CD4-positive, alpha-beta T cell treated with Interleukin-6 at 100 ng/mL for 8 hours (primary cell): ENCODE data around the gene USP35.
"Not testable (repeated sequence)": the region's sequence is repeated elsewhere in the genome, so short reads cannot be mapped to it uniquely, and the experiment has no call there.

ENCODE experiments used
- DNase-seq: peaks from one replicate; pipeline ENCODE4 v3.0.0-alpha.2; 2020; ENCODE audit warnings: mixed read lengths, low spot score

USP35 gene

DNA sequence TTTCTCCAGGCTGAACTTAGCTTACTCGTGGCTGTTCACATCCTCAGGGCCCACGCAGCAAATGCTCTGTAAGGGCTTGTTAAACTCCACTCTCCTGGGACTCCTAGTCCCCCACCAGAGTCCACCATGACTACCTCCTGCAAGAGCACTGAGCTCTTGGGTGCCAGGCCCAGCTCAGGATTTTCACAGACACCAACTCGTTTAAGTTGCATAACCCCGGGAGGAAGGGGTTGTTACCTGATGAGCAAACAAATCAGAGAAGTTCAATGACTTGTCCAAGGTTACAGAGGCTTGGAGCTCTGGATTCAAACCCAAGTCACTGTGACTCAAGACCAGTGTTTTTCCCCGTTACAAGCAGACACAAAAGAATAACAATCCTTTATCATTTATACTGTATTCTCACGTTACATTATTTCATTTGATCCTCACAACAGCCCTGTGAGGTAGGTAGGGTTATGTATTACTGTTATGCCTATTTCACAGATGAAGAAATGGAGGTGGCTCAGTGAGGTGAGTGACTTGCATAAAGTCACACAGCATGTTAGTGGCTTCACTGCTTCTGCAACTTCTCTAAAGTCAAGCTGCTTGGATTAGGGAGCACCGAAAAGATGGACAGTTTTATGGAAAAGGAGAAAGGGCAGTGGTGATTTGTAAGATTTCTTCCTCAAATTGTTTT lies 17.7 kb upstream of the USP35 start:
- DNase-seq, result no peak

GRCh38 chr11:78171951-78172350 lies 16.8 kb upstream of the USP35 start:
- DNase-seq, result no peak

DNA sequence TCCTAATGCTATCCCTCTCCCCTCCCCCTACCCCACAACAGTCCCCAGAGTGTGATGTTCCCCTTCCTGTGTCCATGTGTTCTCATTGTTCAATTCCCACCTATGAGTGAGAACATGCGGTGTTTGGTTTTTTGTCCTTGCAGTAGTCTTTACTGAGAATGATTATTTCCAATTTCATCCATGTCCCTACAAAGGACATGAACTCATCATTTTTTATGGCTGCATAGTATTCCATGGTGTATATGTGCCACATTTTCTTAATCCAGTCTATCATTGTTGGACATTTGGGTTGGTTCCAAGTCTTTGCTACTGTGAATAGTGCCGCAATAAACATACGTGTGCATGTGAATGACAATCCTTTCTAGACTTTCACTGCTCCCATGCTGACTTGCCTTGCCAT lies 12.9 kb upstream of the USP35 start:
- not testable (repeated sequence) for DNase-seq

DNA sequence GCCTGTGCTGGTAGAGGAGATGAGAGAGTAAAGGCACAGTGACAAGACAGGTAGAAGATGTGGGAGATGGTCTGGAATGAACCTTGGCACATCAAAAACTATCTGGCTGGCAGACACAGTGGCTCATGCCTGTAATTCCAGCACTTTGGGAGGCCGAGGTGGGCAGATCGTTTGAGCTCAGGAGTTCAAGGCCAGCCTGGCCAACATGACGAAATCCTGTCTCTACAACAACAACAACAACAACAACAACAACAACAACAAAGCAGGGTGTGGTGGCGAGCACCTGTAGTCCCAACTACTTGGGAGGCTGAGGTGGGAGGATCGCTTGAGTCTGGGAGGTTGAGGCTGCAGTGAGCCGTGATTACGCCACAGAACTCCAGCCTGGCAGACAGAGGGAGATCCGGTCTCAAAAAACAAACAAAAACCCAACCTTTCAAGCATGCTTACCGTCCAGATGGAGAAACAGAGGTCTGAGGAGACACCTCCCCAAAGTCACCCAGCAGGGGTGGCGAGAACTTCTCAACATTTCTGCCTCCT lies 12.0 kb upstream of the USP35 start:
- DNase-seq, result no peak

DNA sequence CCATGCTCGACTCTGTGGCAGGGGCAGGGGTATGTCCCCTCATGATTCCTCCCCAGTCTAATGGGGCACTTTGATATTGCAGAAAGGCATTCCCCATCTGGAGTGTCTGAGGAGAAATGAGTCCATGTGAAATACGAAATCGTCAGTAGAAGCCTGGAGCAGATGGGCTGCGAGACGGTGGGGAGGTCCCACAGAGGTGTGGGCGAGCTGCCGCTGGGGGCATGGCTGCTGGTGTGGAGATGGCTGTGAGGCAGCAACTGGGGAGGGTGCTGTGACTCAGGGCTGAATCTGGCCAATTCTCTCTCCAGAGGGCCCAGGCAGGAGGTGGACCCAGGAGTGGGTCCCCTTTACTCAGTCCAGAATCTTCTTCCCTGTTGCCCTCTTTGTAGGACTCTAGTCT lies 11.5 kb upstream of the USP35 start:
- no peak for DNase-seq

DNA sequence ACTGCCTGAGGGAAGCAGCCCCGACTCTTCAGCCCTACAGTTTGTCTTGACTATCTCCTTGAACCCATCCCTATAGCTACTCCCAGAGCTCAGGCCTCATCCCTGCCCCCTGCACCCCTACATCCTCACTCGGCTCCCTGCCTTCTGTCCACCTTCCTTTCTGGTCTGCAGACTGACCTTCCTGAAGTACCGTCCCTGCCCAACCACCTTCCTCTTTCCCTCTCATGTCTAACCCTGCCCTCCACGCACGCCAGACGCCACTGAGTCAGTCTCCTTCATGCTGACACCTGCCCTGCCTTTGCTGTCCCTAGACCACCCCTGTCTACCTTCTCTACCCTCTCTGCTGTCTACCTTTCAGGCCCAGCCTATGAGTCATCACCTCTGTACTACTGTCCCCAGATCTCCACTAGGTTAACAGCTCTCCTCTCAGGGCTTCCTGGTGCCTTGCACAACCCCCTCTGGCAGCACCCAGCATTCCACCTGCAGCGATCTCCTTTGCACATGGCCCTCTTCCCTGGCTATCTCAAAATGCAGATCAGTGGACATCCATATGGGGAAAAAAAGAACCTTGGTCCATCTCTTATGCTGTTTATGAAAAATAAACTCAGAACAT lies 9.2 kb upstream of the USP35 start:
- DNase-seq, result no peak

DNA sequence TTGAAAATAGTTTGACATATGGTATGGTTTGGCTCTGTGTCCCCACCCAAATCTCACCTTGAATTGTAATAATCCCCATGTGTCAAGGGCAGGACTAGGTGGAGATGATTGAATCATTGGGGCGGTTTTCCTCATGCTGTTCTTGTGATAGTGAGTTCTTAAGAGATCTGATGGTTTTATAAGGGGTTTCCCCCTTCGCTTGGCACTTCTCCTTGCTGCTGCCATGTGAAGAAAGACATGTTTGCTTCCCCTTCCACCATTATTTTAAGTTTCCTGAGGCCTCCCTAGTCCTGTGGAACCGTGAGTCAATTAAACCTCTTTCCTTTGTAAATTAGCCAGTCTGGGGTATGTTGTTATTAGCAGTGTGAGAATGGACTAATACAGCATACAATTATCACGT lies 8.0 kb upstream of the USP35 start:
- no peak for DNase-seq

- DNase-seq, result no peak
Measured at GRCh38 chr11:78181185-78181584, 7.5 kb upstream of the USP35 start.

GRCh38 chr11:78187366-78188285 lies 1.1 kb upstream of the USP35 start:
- no peak for DNase-seq

GRCh38 chr11:78189174-78189724 lies 530 bp downstream of the USP35 start:
- no peak for DNase-seq

DNA sequence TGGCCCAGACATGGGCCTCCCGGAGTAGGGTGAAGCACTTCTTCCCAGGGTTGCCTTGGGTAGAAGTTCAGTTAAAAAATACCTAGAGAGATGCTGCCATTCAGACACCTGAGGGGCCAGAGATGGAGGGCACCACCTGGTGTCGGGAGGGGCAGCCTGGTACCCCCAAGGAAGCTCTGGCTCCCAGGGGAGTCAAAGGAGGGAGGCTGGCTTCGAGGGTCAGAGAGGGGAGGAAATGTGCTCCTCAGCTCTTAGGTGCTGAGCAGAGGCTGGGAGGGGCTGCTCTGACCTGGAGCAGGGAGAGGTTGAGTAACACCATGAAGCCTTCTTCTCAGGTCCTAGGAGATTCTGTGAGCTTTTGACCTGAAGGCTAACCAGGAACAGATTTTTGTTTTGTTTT lies 1.1 kb downstream of the USP35 start:
- DNase-seq, result no peak

DNA sequence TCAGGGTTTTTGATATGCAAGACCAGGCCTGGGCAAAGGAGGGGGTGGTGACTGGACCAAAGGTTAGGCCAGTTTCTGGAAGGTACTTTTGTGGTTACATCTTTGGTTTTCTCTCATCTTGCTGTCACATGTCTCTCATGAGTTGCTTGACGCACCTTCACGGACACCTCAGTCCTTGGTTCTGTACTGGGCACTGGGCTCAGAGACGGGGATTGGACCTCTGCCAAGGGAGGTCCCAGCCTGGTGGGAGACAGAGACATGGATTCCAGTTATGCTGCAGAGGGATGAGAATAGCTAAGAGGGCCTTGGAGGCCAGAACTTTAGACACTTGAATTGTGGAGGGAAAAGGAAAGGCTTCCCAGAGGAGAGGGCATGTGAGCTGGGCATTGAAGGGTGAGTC lies 1.7 kb downstream of the USP35 start:
- DNase-seq, result no peak

- DNase-seq, result no peak
Measured at GRCh38 chr11:78190871-78191538, 2.3 kb downstream of the USP35 start.

DNA sequence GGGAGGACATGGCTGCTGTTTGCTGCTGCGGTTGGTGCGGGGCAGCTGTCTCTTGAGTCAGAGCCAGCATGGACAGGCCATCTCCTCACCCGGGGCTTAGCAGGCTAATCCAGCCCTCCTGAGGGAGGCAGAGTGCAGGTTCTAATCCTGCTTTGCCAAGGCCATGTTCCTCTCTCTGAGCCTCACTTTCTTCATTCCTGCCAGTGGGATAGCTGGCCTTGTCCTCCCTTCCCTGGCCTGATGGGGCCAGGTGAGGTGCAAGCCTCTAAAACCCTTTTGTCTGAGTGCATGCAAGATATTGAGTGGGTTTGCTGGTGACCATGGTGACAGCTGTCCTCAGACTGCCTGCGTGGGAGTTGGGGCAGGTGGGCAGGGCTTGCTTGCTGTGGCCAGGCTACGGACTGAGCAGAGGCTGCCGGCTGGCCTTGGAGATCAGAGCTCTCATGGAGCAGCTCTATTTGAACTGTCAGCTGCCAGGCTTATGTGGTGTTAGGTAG lies 3.6 kb downstream of the USP35 start:
- no peak for DNase-seq

- DNase-seq, result no peak
Measured at GRCh38 chr11:78192911-78193351, 4.2 kb downstream of the USP35 start.

DNA sequence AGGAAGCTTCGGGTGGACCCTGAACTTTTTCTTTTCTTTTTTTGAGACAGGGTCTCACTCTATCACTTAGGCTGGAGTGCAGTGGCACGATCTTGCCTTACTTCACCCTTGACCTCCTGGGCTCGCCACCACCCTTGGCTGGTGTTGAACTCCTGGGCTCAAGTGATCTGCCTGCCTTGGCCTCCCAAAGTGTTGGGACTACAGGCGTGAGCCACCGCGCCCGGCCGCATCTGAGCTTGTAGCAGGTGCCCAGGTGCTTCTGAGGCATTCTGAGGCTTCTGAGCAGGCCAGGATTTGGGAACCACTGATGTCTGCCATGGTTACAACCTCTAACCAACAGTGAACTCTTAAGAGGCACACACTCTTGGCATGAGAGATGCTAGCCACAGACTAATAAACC lies 5.1 kb downstream of the USP35 start:
- DNase-seq, result no peak

DNA sequence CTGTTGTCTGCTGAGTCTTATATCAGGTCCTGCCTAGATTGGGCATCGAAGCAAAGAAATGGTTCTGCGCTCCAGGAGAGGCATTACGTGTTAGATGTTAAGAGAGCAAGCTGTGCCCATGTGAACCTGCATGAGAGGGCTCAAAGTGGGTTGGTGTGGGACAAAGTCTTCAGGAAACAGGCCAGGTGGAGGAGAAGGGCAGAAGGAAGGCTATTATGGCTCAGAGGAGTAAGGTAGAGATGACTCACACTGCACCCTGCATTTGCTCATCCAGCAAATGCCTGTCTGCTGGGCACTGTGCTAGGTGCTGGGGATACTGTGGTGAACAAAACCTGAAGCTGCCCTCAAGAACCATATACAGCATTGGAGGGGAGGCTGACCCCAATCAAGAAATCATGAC lies 5.8 kb downstream of the USP35 start:
- DNase-seq, result no peak

DNA sequence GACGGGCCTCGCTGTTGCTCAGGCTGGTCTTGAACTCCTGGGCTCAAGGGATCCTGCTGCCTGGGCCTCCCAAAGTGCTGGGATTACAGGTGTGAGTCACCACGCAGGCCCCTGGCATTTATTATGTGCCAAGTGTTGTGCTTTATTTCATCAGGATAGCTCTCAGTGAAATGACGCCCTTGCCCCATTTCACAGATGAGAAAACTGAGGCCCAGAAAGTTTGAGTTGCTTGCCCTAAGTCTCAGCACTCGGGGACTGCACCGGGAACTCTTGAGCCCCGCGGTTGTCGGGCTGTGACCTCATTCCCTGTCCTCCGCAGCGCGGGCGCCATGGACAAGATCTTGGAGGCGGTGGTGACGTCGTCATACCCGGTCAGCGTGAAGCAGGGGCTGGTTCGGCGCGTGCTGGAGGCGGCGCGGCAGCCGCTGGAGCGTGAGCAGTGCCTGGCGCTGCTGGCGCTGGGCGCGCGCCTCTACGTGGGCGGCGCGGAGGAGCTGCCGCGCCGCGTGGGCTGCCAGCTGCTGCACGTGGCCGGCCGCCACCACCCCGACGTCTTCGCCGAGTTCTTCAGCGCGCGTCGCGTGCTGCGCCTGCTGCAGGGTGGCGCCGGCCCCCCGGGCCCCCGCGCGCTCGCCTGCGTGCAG lies 7.3 kb downstream of the USP35 start:
- no peak for DNase-seq

GRCh38 chr11:78196661-78197091 lies 8.0 kb downstream of the USP35 start:
- DNase-seq, result no peak

DNA sequence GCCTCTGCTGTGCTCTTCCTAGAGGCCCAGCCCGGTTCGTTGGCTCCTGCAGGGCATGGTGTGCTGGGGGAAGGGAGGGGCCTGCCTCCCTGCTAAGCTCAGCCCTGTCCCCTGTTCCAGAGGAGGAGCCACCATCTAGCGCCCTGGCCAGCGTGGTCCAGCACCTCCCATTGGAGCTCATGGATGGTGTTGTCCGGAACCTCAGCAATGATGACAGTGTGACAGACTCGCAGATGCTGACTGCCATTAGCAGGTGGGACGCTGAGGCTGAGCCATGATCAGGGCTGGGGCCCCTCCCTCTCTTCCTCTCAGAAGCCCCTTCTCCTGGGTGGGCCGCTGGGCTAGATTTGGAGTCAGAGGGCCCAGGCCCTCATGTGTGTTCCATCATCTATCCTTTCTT lies 9.1 kb downstream of the USP35 start:
- DNase-seq, result no peak

DNA sequence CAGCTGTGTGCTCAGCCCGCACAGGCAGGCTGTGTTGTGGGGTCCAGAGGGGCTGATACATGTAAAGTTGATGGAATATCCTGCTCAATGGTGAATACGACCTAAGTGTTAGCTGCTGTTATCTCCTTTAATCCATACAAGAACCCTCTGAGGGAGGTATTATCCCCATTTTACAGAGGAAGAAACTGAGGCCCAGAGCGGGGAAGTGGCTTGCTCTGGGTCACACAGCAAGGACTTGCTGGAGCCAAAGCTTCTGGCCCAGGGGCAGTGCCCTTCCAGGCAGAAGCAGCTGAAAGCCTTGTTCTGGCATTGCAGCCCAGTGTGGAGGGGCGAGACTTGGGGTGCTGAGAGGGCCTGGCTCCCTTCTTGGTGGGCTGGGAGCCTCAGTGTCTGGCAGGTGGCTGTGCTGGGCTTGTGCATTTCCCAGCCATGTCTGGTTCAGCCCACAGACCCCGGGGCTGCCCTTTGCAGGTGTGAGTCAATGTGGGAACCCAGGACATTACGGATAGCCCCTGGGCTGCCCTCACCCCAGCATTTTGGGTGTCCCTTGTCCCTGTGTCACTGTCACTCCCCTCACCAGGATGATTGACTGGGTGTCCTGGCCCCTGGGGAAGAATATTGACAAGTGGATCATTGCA lies 10.4 kb downstream of the USP35 start:
- no peak for DNase-seq
